GM23248 (cell line): ENCODE measurements around the gene ATXN7L3.

Experiments
- EZH2 ChIP-seq: fragments of 200-600 bp; sonication (generic); IDR thresholded peaks from 2 replicates; pipeline ENCODE4 v1.6.1; 2018; ENCODE audit warnings: antibody characterized with exemption, mild to moderate bottlenecking; ENCODE audit not compliant: insufficient read depth, poor library complexity, severe bottlenecking
- EZH2phosphoT487 ChIP-seq: fragments of 200-600 bp; sonication (generic); IDR thresholded peaks from 2 replicates; pipeline ENCODE4 v1.6.1; 2018; ENCODE audit warnings: antibody characterized with exemption, moderate library complexity, mild to moderate bottlenecking, low read depth; ENCODE audit not compliant: insufficient read depth

- no peak for TF ChIP-seq EZH2
- no peak for TF ChIP-seq EZH2phosphoT487
Measured at GRCh38 chr17:44164476-44164875, 35.2 kb downstream of the ATXN7L3 start.
